ENCODE results near the gene TUBG1. TPM values are rescaled to one million over a fixed set of nuclear protein-coding genes. Genes with fewer than 3 reads are reported as not detected.

Gene TUBG1
- total RNA-seq, 4 donors from 2014 or later: 21.8 to 56.6 (median 40.6) TPM

DNA sequence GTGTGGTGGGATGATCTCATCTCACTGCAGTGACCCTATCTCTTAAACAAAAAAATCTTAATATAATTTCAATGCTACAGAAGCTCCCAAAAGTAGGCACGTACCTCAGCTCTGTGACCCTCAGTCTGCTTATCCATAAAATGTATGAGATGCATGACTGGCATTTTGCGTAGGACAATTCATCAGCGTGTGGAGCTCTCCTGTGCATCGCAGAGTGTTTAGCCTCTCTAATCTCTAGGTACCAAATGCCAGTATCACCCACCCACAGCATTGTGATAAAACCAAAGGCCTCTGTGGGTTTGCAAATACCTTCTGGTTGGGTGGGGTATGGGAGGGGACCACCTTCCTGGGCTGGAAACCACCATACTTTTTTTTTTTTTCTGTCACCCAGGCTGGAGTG is 30.6 kb downstream of the TUBG1 start:
- no peaks in the 10 kb centered on the region for H3K9me3 ChIP-seq
- H3K27me3 ChIP-seq: no peaks in the 10 kb centered on the region
- H3K4me3 ChIP-seq: no peak overlapping the region
- H3K36me3 ChIP-seq: no peaks in the 10 kb centered on the region
- TF ChIP-seq EP300 (IDR thresholded peaks at IDR 0.05) (no peak), POLR2A (IDR thresholded peaks at IDR 0.05) (no peak), POLR2AphosphoS5 (IDR thresholded peaks at IDR 0.05) (no peak)
- TF ChIP-seq, protein P1, sequence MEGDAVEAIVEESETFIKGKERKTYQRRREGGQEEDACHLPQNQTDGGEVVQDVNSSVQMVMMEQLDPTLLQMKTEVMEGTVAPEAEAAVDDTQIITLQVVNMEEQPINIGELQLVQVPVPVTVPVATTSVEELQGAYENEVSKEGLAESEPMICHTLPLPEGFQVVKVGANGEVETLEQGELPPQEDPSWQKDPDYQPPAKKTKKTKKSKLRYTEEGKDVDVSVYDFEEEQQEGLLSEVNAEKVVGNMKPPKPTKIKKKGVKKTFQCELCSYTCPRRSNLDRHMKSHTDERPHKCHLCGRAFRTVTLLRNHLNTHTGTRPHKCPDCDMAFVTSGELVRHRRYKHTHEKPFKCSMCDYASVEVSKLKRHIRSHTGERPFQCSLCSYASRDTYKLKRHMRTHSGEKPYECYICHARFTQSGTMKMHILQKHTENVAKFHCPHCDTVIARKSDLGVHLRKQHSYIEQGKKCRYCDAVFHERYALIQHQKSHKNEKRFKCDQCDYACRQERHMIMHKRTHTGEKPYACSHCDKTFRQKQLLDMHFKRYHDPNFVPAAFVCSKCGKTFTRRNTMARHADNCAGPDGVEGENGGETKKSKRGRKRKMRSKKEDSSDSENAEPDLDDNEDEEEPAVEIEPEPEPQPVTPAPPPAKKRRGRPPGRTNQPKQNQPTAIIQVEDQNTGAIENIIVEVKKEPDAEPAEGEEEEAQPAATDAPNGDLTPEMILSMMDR (IDR thresholded peaks at IDR 0.05): no peak
- 71 to 81% methylated on average over 2 of the region's 4 CpGs for WGBS, 2 donors (ENCODE audit: low coverage in 1 of 2)
- ATAC-seq: no peak
- no peaks in the 10 kb centered on the region for H3K4me1 ChIP-seq
- no peak overlapping the region for H3K27ac ChIP-seq

DNA sequence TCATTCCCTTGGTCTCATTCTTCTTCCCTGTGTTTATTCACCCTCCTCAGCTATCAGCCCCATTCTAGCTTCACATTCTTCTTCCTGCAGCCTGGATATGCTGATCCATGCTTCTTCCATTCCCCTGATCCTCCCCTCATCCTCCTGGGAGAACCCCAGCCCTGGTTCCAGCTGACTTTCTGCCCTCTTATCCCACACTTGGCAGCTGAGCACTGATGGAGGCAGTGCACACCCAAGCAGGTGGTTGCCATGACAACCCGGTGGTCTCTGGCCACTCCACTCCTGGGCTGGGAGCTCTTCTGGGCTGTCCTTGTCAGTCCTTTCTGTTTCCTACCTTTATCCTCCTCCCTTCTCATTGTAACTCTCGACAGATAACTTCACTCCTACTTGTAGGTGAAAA is 32.9 kb downstream of the TUBG1 start:
- Histone ChIP-seq H3K27ac (no peak overlapping the region), H3K36me3 (no peaks in the 10 kb centered on the region), H3K27me3 (no peaks in the 10 kb centered on the region), H3K4me3 (no peak overlapping the region), H3K4me1 (no peaks in the 10 kb centered on the region), H3K9me3 (no peaks in the 10 kb centered on the region)
- 15 to 17% methylated on average over 2 of the region's 2 CpGs for WGBS, 2 donors (ENCODE audit: low coverage in 1 of 2)
- TF ChIP-seq EP300 (IDR thresholded peaks at IDR 0.05): no peak
- TF ChIP-seq POLR2AphosphoS5 (IDR thresholded peaks at IDR 0.05): no peak
- TF ChIP-seq, protein P1 (IDR thresholded peaks at IDR 0.05): no peak
- no peak for TF ChIP-seq POLR2A (IDR thresholded peaks at IDR 0.05)
- no peak for ATAC-seq

DNA sequence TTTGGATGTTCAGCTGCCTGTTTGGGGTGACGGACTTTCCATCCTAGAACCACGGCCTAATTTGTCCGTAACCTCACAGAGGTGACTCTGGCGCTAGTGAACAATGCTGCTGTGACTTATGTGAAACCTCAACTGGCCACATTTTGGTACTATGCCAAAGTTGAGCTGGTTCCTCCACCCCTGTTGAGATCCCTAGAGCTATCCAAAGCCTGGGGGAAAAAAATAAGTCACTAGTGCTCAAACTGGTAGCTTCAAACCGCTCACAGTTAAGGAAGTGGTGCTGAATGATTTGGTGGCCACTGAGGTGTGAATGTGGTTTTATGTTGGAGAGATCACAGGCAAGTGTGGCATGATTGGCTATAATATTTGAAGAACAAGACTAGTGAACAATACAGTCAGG is 38.3 kb downstream of the TUBG1 start:
- Histone ChIP-seq H3K4me1 (no peaks in the 10 kb centered on the region), H3K27ac (no peak overlapping the region), H3K9me3 (no peaks in the 10 kb centered on the region), H3K27me3 (no peaks in the 10 kb centered on the region), H3K36me3 (no peaks in the 10 kb centered on the region), H3K4me3 (no peak overlapping the region)
- TF ChIP-seq POLR2AphosphoS5 (IDR thresholded peaks at IDR 0.05) (no peak), POLR2A (IDR thresholded peaks at IDR 0.05) (no peak), EP300 (IDR thresholded peaks at IDR 0.05) (no peak)
- TF ChIP-seq, protein P1 (IDR thresholded peaks at IDR 0.05): no peak
- WGBS, 2 donors (ENCODE audit: low coverage in 1 of 2): 82% methylated on average over 1 of the region's 5 CpGs; no CpG with 5 or more reads in 1 of the 2 donors
- ATAC-seq: no peak

DNA sequence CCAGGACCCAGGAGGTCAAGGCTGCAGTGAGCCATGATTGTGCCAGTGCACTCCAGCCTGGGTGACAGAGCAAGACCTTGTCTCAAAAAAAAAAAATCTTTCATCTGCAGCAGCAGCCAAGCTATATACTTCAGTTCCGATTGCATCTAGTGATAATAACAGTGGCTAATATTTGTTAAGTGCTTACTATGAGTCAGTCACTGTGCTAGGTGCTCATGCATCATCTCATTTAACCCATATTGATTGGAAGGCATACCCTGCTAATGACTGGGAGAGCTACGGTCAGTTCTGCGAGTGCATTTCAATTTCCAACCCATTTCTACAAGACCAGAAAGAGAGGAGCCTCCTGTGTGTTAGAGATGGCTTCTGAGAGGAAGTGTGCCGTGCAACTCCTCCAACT is 41.9 kb downstream of the TUBG1 start:
- H3K27me3 ChIP-seq: no peaks in the 10 kb centered on the region
- no peak overlapping the region for H3K4me3 ChIP-seq
- H3K9me3 ChIP-seq: no peaks in the 10 kb centered on the region
- WGBS, 2 donors (ENCODE audit: low coverage in 1 of 2): 70 to 82% methylated on average over 4 of the region's 4 CpGs
- TF ChIP-seq, protein P1 (IDR thresholded peaks at IDR 0.05): no peak
- TF ChIP-seq EP300 (IDR thresholded peaks at IDR 0.05) (no peak), POLR2A (IDR thresholded peaks at IDR 0.05) (no peak), POLR2AphosphoS5 (IDR thresholded peaks at IDR 0.05) (no peak)
- H3K4me1 ChIP-seq: peaks cover 0 to 18% (median 0%) of the 10 kb centered on the region in 3 donors
- no peak overlapping the region for H3K27ac ChIP-seq
- no peak for ATAC-seq
- no peaks in the 10 kb centered on the region for H3K36me3 ChIP-seq

DNA sequence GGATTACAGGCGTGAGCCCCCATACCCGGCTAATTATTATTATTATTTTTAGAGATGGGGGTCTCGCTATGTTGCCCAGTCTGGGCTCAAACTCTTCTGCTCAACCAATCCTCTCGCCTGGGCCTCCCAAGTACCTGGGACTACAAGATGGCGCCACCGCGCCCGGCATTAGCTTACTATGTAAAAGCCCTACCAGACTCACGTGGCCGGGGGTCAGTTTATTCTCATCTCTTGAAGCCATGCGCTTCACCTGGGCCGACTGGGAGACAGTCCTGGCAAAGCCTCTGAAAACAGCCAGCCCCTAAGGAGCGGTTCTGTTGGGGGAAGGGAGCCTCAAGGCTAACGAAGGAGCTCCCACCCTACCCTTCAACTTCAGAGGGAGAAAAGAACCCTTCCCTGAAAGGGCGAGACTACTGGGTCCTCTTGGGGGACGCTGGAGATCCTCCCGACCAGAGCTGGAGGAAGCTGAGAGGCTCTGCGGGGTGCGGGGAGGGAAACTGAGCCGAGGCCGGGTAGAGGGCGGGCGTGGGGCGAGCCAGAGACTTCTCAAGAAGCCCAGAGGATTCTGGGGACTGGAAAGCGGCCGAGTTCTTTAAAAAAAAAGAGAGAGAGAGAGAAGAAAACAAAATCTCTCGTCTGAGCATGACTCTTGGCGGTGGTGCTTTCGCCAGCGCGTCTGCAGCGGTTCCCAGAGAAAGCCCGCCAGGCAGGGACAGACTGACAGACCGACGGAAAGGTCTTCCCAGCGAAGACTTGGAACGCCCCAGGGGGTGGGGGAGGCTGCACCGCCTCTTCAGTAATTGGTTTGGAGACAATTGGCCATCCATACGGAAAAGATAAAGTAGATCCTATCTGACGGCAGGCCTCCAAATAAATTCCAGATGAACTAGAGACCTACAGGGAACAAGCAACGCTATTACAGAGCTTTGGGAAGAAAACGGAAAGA is 44.0 kb downstream of the TUBG1 start:
- Histone ChIP-seq H3K4me3 (peak overlapping the region; percentile 4 to 44), H3K9me3 (no peaks in the 10 kb centered on the region), H3K27ac (peak overlapping the region; percentile 51 to 84 (median 81)), H3K27me3 (no peaks in the 10 kb centered on the region), H3K36me3 (no peaks in the 10 kb centered on the region), H3K4me1 (peaks cover 0 to 18% (median 0%) of the 10 kb centered on the region in 3 donors)
- peak; percentile 76 for ATAC-seq
- TF ChIP-seq POLR2AphosphoS5 (IDR thresholded peaks at IDR 0.05): peak; percentile 24
- no peak for TF ChIP-seq POLR2A (IDR thresholded peaks at IDR 0.05)
- WGBS, 2 donors (ENCODE audit: low coverage in 1 of 2): 0 to 17% methylated on average over 10 to 21 of the region's 42 CpGs
